HG02678 (cell line): ENCODE data around the gene CHMP1B.
A peak's percentile ranks its signal among the peaks of the same experiment; 100 is the strongest.

ENCODE experiments used
- ATAC-seq: cut with Tn5 transposase; IDR thresholded peaks from one replicate; pipeline ENCODE4 v1.9.1; 2021; ENCODE audit warnings: mild to moderate bottlenecking, moderate library complexity; ENCODE audit not compliant: unreplicated experiment

Gene CHMP1B, protein sequence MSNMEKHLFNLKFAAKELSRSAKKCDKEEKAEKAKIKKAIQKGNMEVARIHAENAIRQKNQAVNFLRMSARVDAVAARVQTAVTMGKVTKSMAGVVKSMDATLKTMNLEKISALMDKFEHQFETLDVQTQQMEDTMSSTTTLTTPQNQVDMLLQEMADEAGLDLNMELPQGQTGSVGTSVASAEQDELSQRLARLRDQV

DNA sequence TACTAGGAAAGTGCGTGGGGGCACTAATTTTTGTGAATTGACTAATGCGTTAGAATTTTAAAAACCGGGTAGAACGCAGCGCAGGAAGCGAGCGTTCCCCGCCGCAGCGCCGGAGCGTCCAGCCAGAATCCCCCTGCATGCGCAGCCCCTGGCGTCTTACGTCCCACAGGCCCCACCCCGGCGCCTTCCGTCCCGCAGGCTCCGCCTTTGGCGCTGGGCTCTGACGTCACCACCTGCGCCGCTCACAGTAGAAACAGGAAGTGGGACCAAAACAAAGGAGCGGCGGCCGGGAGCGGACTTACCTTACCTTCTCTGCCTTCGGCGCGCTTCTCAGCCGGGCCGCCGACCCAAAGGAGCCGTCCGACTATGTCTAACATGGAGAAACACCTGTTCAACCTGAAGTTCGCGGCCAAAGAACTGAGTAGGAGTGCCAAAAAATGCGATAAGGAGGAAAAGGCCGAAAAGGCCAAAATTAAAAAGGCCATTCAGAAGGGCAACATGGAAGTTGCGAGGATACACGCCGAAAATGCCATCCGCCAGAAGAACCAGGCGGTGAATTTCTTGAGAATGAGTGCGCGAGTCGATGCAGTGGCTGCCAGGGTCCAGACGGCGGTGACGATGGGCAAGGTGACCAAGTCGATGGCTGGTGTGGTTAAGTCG is at the start of gene CHMP1B:
TSS of gene CHMP1B (plus strand) at position 268 of the 660 bp plus-strand sequence. CDS start at position 367, 99 bp downstream.
- peak; percentile 97 for ATAC-seq

DNA sequence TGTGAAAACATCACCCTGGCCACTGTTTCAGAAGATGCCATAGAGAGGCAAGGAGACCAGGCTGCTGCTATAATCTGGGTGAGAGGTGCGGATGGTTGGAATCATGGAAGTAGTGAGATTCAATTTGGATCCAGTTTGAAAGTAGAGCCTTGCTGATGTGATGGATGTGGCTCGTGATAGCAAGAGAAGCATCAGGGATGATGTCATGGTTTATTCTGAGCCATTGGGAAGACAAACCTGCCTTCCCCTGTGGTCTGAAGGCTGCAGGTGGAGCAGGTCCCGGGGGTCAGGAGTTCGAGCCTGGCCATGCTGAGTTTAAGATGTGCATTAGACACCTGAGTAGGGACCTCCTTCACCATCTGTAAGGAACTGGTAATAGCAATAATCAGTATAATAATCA is 49.6 kb upstream of the CHMP1B start:
- no peak for ATAC-seq

DNA sequence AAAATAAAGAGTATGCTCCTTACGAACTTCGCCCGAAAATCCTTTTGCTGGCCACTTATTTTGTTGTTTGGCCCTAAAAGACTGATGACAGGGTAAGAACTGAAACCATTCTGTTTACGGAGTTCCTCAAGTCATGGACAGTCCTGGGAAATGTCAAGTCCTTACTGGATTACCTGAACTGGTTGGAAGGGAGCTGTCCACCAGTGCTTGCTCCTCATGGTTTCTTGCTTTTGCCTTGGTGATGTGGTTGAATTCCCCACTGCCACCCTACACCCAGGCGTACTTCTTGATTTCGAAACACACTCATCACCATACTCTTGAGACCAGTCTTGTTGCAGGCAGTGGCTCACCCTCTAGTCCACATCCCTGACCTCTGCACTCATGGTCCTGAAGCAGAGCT is 49.1 kb upstream of the CHMP1B start:
- ATAC-seq: no peak

DNA sequence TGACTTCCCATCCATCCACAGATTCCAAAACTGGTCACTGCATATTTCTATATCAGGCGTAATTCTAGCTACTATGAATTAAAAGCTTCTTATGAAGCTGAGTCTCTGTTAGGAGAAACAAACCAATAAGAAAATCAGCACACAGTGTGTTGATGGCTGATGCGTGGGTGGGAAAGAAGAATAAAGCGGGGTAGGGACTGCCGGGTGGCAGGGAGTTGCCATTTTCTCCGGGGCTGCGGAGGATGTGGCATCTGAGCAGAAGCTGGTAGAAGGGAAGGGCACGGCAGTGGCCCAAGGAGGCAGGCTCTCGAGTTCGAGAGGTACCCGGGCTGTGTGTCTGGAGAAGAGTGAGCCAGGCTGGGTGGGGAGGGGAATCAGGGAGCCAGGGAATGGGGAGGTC is 48.6 kb upstream of the CHMP1B start:
- ATAC-seq: no peak

DNA sequence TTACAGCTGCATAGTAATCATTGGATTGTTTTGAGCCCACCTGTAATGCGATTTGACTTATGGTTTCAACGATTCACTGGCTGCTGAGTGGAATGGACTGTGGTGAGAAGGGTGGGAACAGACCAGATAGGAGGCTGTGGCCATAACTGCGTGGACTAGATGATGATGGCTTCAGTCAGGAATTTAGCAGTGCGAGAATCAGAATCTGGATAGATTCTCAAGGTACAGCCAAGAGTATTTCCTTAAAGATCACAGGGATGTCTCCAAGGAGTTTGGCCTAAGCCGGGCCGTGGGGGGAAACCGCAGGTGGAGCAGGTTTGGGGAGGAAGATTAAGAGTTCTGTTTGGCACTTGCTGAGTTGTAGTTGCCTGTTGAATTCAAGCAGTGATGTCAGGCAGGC is 44.0 kb upstream of the CHMP1B start:
- ATAC-seq: no peak

DNA sequence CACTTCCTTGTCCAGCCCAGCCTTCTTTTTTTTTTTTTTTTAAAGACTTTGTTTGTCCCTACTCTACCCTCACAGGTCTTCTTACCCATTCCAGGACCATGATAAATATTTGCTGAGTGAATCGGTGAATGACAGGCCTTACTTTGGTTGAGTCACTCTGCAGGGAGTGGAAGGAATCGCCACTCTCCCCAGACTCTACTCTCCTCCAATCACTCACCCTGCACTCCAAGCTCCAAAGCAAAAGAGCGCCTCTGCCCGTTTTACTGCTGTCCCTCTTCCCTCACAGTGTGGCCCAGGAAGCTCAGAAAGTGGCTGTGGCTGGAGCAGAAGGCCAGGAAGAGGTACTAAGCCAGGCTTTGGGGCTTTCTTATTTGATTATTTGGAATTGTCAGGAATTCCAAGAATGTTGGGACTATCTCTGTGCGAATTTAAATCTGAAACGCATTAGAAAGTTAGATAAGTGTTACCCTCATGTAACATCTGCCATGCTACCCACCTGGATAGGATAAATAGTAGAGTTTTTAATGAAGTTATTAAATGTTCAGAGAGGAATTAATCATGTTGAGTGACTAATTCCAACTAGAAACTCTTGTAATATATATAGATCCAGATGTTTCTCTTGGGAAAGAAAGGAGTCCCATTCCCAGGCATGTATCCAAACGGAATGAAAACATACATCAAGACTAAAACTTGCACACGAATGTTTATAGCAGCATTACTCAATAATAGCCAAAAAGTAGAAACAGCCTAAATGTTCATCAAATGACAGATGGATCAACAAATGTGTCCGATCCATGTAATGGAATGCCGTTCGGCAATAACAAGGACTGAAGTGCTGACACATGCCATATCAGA is 43.0 kb upstream of the CHMP1B start:
- ATAC-seq: no peak

DNA sequence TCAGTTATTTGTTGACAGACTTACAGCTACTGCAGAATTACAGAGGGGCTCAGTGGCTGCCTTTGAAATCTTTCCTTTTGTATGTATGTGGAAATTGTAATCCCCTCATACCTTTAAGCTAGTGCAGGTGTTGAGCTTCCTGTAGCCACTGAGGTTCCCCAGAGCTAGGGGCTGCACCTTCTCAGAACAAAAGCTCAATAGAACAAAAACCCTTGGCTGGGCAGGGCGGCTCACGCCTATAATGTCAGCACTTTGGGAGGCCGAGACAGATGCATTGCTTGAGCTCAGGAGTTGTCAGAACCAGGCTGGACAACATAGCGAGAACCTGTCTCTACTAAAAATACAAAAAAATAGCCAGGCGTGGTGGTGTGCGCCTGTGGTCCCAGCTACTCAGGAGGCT is 41.3 kb upstream of the CHMP1B start:
- no peak for ATAC-seq

DNA sequence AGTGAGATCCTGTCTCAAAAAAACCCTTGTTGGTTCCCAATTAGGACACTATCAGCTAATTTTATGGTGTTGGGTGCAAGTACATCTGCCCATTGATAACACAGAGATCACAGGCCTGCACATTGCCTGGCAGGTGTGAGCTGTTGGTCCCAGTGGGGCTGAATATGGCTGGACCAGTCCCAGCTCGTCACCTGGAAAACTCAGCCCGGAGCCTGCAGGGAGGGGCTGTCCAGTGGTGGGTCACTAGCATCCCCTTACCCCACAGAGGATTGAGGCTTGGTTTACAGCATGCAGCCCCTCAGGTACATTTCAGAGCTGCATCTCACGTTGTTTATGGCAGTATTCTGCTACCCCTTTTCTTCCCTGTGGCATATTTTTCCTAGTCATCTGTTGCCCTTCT is 40.8 kb upstream of the CHMP1B start:
- ATAC-seq: no peak

DNA sequence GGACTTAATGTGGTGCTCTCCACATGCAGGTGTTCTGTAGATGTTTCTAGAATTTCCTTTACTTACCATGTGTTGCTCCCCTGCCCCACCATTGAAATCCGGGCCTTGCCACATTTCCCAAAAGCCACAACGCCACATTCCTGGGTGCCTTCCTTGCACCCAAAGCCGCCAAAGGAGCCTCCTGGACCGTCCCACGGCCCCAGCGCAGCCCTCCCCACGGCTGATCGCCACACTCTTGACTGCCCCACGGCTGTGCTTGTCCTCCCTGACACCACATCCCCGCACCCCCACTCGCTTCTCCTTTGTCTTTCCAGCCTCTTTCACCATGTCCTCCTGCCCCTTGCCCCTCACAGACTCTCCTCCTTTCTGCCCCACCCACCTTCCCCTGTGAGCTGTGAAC is 40.2 kb upstream of the CHMP1B start:
- ATAC-seq: no peak

DNA sequence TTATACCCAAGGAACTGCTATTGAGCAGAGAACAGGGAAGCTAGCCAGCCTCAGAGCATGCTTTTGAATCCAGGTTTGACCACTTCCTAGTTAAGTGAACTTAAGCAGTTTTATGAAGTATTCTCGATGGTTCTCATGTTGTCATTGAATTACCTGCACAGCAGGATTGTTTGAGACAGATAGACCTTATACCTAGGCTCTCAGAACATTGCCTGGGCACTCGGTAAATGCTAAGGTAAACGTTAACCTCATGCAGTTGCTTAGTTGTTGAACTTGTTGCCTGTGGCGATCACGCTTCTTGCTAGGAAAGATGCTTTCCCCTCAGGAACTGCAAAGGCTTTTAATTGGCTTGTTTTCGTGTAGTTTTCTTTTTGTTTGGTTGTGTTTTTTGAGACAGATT is 34.0 kb upstream of the CHMP1B start:
- no peak for ATAC-seq

DNA sequence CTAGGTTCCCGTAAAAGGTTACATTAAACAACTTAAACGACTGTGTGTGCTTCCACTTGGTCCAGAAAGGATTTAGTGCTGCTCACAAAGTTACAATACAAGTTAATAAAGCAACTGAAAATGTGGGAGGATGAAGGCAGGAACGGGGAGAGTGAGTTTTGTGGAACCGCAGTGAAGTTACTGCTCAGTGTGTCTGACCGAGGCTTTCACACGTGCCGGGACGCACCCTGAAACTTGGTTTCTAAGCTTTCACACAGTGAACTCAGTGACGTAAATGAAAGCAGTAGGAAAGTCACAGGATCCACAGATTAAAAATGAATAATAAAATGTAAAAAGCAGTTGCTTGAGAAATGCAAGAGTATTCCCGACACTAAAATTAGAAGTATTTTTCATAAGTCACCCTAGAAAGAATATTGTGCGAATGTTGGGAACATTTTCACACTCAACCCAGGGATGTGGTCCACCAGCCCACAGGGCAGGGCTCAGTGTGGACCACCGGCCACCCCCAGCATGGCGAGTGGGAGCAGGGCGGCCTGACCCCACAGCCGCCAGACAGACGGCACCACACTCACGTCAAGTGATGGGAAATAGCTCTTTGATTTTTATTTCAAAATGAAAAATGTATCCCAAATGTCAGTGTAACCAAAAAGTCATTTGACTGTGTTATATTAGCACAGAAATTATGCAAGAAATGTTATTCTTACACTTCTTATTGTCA is 32.6 kb upstream of the CHMP1B start:
- no peak for ATAC-seq

DNA sequence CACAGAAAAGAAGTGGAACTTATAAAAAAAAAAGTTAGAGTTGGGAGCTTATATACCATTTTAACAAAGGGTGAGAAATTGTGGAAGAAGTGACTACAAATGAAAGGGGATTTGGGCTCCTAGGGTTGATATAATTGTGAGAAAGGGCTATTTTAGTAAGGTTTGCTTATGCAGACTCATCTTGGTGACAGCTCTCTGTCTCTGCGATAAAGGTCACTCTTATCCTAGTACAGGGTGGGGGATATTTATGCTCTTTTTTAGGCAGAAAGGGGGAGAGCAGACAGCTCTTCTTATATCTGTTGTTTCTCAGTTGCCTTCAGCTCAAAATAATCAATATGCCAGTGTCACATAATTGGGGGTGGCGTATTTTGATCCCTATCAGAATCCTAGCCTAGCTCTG is 31.3 kb upstream of the CHMP1B start:
- ATAC-seq: no peak

DNA sequence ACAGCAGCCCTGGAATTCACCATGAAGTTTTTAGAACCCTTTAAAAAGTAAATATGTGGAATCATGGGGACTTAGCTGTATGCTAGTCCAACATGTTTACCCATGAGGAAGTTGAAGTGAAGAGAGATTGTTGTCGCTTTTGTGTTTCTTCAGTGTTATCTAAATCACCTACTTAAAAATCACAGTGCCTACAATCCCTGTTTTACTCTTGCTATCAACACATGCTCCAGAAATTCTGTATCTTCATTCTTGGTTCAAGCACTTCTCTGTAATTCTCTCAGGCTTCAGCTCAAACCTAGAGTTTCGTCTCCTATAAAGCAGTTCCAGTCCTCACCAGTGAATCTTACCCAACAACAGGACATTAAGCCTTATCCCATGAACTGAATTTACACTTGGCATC is 30.5 kb upstream of the CHMP1B start:
- no peak for ATAC-seq

DNA sequence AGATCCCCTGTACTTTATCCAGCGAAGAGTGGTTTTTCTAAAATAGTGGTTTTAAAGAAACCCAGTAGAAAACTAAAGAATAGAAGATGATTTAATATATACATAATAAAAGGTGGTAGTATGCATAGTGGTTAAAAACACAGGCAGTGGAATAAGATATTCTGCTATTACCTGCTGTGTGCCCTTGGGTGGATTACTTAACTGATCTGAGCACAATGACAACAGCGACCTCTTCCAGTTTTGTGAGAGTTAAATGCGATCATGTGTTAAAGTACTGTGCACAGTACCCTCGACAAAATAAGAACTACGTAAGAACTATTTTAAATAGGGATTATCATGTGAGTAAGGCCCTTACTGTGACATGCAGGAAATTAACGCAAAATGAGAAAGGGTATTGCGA is 30.0 kb upstream of the CHMP1B start:
- ATAC-seq: no peak

DNA sequence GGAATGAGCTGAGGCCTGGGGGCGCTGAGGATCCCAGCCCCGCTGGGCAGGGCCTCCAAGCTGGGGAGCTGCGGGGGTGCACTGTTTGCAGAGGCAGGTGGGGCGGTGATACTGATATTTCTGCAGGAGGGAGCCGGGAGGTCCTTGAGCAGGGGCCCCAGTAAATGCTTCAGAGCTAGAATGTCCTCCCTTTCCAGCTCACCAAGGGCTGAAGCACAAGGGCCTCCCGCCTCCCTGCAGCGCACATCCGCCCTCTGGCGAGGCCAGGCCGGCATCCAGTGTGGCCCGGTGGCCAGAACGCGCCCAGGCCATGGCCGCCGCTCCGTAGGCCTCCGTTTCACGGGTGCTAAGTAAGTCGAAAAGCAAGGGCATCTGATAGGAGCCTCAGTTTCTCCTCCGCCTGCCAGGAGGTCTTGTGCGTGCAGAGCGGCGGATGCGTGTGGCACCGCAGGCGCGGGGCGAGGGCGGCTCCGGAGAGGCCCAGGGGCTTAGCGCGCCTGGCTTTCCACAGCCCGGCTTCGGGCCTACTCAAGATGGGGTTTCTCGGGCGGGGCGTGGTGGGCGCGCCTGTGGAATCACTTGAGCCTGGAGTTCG is 29.5 kb upstream of the CHMP1B start:
- ATAC-seq: no peak

DNA sequence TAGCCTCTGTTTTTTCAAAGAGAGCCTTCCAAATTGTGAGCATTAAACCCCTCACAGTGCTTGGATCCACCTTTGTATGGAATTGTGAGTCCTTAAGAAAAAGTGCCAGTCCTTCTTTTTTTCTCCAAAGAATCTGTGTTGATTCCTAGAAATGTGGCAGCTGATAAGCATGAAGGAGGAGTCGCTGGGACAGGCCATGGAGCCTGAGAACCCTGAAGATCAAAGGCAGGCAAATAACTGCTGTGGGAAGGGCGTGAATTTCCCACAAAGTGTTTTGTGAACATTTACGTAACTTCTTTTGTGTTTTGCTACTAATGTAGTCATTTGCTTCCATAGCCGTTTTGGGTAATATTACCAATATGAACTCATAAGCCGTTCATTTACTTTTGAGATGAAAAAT is 27.7 kb upstream of the CHMP1B start:
- no peak for ATAC-seq

DNA sequence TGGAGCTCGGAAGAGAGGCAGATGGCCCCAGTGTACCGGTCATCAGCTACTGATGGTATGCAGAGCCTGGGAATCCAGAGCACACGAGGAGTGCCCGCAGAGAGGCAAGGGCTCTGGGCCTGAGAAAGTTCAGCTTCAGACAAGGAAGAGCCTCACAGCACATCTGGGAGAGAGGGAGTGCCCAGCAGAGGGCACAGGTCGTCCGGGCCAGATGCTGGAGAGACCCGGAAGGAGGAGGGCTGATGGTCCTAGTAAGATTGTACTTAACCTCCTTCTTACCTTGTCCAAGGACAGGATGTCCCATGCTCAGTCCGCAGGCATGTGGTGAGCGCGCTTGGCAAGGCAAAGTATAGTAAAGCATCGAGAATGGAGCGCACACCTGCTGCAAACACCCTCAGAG is 24.4 kb upstream of the CHMP1B start:
- ATAC-seq: no peak

DNA sequence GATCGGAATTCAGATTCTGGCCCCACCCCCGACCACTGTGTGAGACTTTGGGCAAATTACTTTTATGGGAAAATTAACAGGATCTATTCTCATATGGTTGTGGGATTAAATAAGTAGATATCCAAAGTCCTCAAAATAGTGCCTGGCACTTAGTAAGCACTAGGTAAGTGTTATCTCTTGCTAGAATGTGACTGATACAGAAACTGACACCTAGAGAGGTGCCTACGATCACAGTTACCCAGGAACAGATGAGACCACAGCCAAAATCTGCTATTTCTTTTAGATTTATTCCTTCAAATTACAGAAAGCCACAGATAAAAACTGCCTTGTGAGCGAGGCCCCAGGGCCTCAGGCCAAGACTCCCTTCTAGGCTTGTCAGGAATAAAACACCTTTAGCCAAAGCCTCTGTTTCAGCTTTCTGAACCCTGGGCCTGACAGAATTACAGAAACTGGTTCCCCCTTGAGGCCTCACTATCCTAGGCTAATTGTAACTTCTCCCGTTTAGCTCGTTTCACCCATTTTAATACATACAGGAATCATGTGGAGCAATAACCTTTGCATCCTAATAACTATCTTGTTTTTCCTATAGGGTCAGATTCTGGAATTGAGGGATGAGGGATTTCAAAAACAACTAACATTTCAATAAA is 22.3 kb upstream of the CHMP1B start:
- no peak for ATAC-seq

DNA sequence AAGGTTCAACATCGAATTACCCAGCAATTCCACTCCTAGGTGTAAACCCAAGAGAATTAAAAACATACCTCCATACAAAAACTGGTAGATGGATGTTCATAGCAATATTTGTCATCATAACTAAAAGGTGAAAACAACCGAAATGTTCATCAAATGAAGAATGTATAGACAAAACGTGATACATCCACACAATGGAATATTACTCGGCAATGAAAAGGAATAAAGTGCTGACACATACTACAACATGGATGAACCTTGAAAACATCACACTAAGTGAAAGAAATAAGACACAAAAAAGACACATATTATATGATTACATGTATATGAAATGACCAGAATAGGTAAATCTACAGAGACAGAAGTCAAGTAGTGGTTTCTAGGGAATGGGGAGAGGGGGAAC is 20.6 kb upstream of the CHMP1B start:
- no peak for ATAC-seq

DNA sequence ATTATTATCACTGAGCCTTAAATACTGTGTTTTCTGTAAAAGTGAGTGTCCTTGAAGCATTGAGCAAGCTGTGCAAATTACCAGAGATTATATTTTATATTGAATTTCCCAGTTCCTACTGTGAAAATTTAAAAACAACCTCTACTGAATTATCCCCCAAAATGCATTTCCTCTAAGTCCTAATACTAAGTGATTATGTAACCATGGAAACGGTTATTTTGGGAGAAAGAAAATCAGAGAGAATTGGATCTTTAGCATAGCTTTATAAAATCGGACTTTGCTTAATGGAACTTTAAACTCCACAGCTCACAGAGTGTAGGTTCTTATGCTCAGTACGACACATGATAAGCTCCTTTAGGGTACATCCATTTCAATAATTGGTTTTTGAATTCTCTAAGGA is 19.3 kb upstream of the CHMP1B start:
- no peak for ATAC-seq

DNA sequence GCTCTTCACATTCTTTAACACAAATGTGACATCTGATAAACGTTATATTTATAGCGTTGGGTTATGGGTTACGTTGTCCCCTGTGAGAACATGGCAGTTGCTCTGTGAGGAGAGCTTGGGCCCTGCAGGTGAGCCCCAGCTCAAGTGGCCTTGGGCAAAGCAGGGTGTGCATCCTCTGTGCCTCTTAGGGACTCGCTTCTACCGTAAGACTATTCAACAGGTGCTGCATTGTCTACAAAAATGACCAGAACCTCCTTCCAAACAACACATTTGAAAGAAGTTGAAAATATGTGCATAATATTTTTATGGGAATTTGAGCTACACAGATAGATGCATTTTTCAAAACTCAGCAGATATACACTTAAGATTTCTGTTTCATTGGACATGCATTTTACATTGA is 16.4 kb upstream of the CHMP1B start:
- ATAC-seq: no peak
